ENCODE measurements around the gene BAIAP3. TPM values are rescaled to one million over a fixed set of nuclear protein-coding genes. Genes with fewer than 3 reads are reported as not detected.

Gene BAIAP3
- total RNA-seq, 1 experiment from 2014 or later: 4.5 TPM

DNA sequence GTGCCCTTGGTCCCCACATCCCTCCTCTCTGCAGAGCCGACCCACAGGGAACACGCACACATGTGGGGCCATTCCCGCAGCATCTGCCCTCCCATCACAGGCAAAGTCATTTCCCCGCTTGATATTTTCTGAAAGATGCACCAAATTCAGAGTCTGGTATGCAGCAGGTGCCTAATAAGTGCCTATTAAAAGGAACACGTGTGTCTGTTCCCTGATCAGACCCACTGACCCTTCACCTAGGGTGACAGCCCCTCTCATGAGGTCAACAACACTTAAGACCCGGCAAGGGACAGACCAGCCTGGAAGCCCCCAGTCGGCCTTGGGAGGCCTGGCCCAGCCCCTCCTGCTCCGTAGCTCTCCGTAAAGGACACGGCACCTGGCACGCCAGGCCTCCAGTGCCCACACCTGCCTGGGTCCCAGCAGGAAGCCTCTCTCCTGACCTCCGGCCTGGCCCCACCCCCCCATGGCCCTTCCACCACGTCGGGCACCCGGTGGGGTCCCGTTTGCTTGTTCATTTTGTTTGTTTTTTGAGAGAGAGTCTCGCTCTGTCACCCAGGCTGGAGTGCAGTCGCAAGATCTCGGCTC lies 61.0 kb downstream of the BAIAP3 start:
- in situ Hi-C loops (cut with HindIII; ENCODE audit: low pct_unique_long_range_greater_than_20kb, low sequenced_read_pairs): no loop called here
- no peak for DNase-seq (ENCODE audit: low read depth)

DNA sequence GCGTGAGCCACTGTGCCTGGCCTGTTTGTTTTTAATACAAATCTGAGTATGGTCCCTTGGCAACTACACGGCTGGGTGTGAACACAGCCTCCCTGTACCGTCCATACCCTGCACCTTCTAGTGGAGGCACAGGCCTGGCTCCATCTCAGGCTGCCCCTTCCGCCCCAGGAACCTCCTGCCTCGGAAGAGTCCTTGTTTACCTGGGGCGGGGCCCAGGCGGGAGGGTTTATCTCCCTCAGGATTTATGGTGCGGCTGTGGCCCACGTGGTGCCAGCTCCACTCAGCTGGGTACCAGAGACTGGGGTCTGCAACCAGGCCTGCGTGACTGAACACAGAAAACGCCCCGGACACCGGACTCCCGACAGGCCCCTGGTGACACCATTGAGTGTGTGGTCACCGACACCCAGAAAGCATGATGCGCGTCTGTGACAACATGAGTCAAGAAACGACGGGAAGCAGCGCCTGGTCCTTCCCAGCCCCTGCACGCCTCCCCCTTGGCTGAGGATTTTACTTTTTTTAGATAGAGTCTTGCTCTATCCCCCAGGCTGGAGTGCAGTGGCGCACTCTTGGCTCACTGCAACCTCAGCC lies 62.1 kb downstream of the BAIAP3 start:
- in situ Hi-C loops (cut with HindIII; ENCODE audit: low pct_unique_long_range_greater_than_20kb, low sequenced_read_pairs): no loop called here

DNA sequence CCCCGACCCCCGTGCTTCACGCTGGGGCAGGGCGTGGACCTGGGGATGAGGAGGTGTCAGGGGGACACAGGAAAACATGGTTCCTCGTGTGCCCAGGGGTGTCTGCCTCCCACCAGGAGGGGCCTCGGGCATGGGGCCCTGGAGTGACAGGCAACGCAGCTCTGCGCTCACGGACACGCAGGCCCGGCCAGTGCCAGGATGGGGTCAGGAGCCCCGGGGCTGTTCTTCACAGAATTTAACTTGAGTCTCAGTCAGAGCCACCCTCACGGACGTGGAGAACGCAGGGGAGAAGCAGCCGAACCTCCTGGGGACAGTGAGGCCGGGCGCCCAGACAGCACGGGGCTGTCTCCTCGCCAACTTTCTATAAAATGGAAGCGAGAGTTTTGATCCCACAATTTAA lies 64.3 kb downstream of the BAIAP3 start:
- no peak for DNase-seq (ENCODE audit: low read depth)
- in situ Hi-C loops (cut with HindIII; ENCODE audit: low pct_unique_long_range_greater_than_20kb, low sequenced_read_pairs): no loop called here

More for the DNA sequence above, 62.1 kb downstream of the BAIAP3 start:
- no peak for DNase-seq (ENCODE audit: low read depth)

DNA sequence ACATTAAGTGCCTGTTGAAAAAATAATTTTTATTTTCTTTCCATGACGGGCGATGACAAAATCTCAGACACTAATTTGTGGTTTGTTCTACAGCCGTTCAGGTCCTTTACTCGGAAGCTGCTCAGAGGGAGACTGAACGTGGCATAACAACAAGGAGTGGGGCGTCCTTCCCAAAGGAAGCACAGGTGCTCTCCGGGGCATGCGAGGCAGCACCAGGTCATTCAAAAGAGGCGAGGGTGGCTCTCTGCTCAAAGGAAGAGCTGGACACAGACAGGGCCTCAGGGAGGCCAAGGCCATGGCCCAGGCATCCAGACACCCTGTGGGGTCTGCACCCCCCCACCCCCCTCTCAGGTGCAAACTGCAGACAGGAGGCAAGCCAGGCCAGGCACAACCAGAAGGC lies 64.9 kb downstream of the BAIAP3 start:
- no peak for DNase-seq (ENCODE audit: low read depth)
- in situ Hi-C loops (cut with HindIII; ENCODE audit: low pct_unique_long_range_greater_than_20kb, low sequenced_read_pairs): no loop called here

Other genes with a start within 250 kb of the BAIAP3 start
- gene C1QTNF8, start 237.4 kb upstream of the BAIAP3 start, total RNA-seq (2014; rRNA removed; shearing (Covaris generic); ENCODE audit: low replicate concordance): not detected in 2 replicates
- 9.7 and 10.8 TPM in 2 replicates for gene CACNA1H, start 180.5 kb upstream of the BAIAP3 start, total RNA-seq (2014; rRNA removed; shearing (Covaris generic); ENCODE audit: low replicate concordance)
- gene TPSG1, start 108.4 kb upstream of the BAIAP3 start, total RNA-seq (2014; rRNA removed; shearing (Covaris generic); ENCODE audit: low replicate concordance): not detected in 2 replicates
- gene TPSB2, start 103.5 kb upstream of the BAIAP3 start, total RNA-seq (2014; rRNA removed; shearing (Covaris generic); ENCODE audit: low replicate concordance): not detected in 2 replicates
- gene TPSAB1, start 92.9 kb upstream of the BAIAP3 start, total RNA-seq (2014; rRNA removed; shearing (Covaris generic); ENCODE audit: low replicate concordance): not detected in 2 replicates
- not detected in 2 replicates for gene TPSD1, start 77.6 kb upstream of the BAIAP3 start, total RNA-seq (2014; rRNA removed; shearing (Covaris generic); ENCODE audit: low replicate concordance)
- 294 and 312 TPM in 2 replicates for gene UBE2I, start 24.0 kb upstream of the BAIAP3 start, total RNA-seq (2014; rRNA removed; shearing (Covaris generic); ENCODE audit: low replicate concordance)
- gene TSR3, start 18.2 kb downstream of the BAIAP3 start, total RNA-seq (2014; rRNA removed; shearing (Covaris generic); ENCODE audit: low replicate concordance): 208 and 278 TPM in 2 replicates
- gene GNPTG, start 18.3 kb downstream of the BAIAP3 start, total RNA-seq (2014; rRNA removed; shearing (Covaris generic); ENCODE audit: low replicate concordance): 81.0 and 93.5 TPM in 2 replicates
- 40.5 and 46.1 TPM in 2 replicates for gene UNKL, start 81.1 kb downstream of the BAIAP3 start, total RNA-seq (2014; rRNA removed; shearing (Covaris generic); ENCODE audit: low replicate concordance)
- gene UQCC4, start 87.1 kb downstream of the BAIAP3 start, total RNA-seq (2014; rRNA removed; shearing (Covaris generic); ENCODE audit: low replicate concordance): 51.7 and 72.0 TPM in 2 replicates
- gene PERCC1, start 97.4 kb downstream of the BAIAP3 start, total RNA-seq (2014; rRNA removed; shearing (Covaris generic); ENCODE audit: low replicate concordance): not detected in 2 replicates
- not detected in 2 replicates for gene CCDC154, start 110.9 kb downstream of the BAIAP3 start, total RNA-seq (2014; rRNA removed; shearing (Covaris generic); ENCODE audit: low replicate concordance)
- gene CLCN7, start 141.4 kb downstream of the BAIAP3 start, total RNA-seq (2014; rRNA removed; shearing (Covaris generic); ENCODE audit: low replicate concordance): 221 and 247 TPM in 2 replicates
- not detected in 2 replicates for gene PTX4, start 155.3 kb downstream of the BAIAP3 start, total RNA-seq (2014; rRNA removed; shearing (Covaris generic); ENCODE audit: low replicate concordance)
- 77.2 and 81.8 TPM in 2 replicates for gene TELO2, start 159.7 kb downstream of the BAIAP3 start, total RNA-seq (2014; rRNA removed; shearing (Covaris generic); ENCODE audit: low replicate concordance)
- not detected in 2 replicates for gene TMEM204, start 200.0 kb downstream of the BAIAP3 start, total RNA-seq (2014; rRNA removed; shearing (Covaris generic); ENCODE audit: low replicate concordance)